Esophagus (tissue), 2 donors: ENCODE data around the gene PAM. TPM values are rescaled to one million over a fixed set of nuclear protein-coding genes. Genes with fewer than 3 reads are reported as not detected.

Experiments used
- H3K27ac ChIP-seq, 2 donors: one replicate each; pipeline ENCODE4 v1.5.1; 2013; ENCODE audit warnings: low read depth in 2 of 2, mild to moderate bottlenecking in 2 of 2, inconsistent platforms in 1 of 2, low read length in 1 of 2, moderate library complexity in 1 of 2
- H3K27me3 ChIP-seq, 2 donors: one replicate each; pipeline ENCODE4 v1.6.1; 2013; ENCODE audit warnings: low read length in 2 of 2, control low read depth in 1 of 2, mild to moderate bottlenecking in 1 of 2; ENCODE audit not compliant: insufficient read depth in 2 of 2, control insufficient read depth in 1 of 2
- H3K36me3 ChIP-seq, 2 donors: one replicate each; pipeline ENCODE4 v1.6.1; 2013; ENCODE audit warnings: low read length in 1 of 2; ENCODE audit not compliant: control insufficient read depth in 2 of 2, insufficient read depth in 2 of 2
- H3K4me1 ChIP-seq, 2 donors: one replicate each; pipeline ENCODE4 v1.6.1; 2013; ENCODE audit warnings: low read length in 1 of 2; ENCODE audit not compliant: control insufficient read depth in 2 of 2, insufficient read depth in 2 of 2
- H3K4me3 ChIP-seq, 2 donors: one replicate each; pipeline ENCODE4 v1.5.1; 2013; ENCODE audit warnings: low read length in 2 of 2, mild to moderate bottlenecking in 2 of 2, low read depth in 1 of 2, moderate library complexity in 1 of 2
- H3K9me3 ChIP-seq, 2 donors: one replicate each; pipeline ENCODE4 v1.6.1; 2013; ENCODE audit warnings: mild to moderate bottlenecking in 2 of 2, low read depth in 1 of 2, low read length in 1 of 2, moderate library complexity in 1 of 2; ENCODE audit not compliant: control insufficient read depth in 2 of 2, insufficient read depth in 1 of 2
- WGBS, 2 donors: extraction: QIAGEN DNeasy Blood & Tissue Kit; methylation state at CpG; one replicate each; pipeline ENCODE4 v1.1.7; 2013; 5-methylcytosine and 5-hydroxymethylcytosine counted together
- polyA plus RNA-seq, 2 donors: library from polyadenylated mRNA; stranded (reverse); fragments of 200-250 nt; gene quantifications; one replicate each; pipeline ENCODE4 v1.2.3, GENCODE V29; 2013
- donor health status: healthy with polysubstance abuse.
- donor health status: Bipolar disorder and iron deficiency.

Gene PAM
- polyA plus RNA-seq, result 10 to 100 TPM; 23.8 to 30.9 TPM

- H3K9me3 ChIP-seq, result no peaks in the 10 kb centered on the region
- H3K36me3 ChIP-seq, result no peaks in the 10 kb centered on the region
- H3K27me3 ChIP-seq, result no peaks in the 10 kb centered on the region
- peak within 1 kb of the TSS; percentile 64 to 77 for H3K27ac ChIP-seq
- WGBS, 2 donors, result 0% methylated on average over 51 to 65 of the region's 65 CpGs
- H3K4me1 ChIP-seq, result peaks cover 2 to 8% of the 10 kb centered on the region in 2 donors
- H3K4me3 ChIP-seq, result peak within 1 kb of the TSS; percentile 68 to 93
Measured at GRCh38 chr5:102754767-102755431, at the start of gene PAM. PAM (plus strand) TSS chr5:102755305; CDS start chr5:102866196, 110,891 bp downstream.

DNA sequence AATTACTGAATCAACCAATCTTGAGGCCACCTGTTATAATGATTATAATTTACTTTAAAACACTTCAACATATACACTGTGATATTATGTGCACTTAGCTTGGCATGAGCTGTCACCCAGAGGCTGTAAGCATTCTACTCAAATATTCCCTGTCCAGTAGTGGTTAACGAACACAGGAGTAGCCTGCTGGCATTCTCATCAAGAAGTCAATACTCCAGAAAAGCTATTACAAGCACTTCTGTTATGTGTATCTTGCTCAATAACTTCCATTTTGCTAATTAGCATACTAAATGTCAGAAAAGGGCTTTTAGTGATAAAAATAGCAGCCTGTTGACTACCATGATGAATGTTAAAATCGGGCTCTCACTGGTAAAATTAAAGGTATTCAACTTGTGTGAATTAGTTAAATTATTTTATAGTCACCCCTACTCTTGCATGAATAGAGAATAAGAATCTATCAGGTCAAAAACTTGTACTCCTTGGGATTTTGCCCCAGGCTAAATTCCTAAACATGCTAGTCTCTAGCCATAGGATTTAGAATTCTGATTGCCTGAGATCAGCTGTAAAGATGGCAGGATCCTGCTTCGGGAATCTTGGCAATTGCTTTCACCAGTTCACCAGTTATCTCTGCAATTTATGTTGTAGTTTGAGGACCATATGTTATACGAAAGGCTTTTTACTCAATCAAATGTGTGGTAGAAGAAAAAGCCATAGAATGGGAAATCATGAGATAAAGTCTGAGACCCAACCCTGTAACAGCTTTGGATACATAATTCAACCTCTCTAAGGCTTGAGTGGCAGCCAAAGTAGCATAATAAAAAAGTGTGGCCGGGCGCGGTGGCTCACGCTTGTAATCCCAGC is 43.4 kb upstream of the PAM start:
- Histone ChIP-seq H3K4me1 (no peaks in the 10 kb centered on the region), H3K4me3 (no peak overlapping the region), H3K27ac (no peak overlapping the region), H3K27me3 (no peaks in the 10 kb centered on the region), H3K36me3 (no peaks in the 10 kb centered on the region), H3K9me3 (no peaks in the 10 kb centered on the region)
- 84 to 89% methylated on average over 8 of the region's 8 CpGs for WGBS, 2 donors

DNA sequence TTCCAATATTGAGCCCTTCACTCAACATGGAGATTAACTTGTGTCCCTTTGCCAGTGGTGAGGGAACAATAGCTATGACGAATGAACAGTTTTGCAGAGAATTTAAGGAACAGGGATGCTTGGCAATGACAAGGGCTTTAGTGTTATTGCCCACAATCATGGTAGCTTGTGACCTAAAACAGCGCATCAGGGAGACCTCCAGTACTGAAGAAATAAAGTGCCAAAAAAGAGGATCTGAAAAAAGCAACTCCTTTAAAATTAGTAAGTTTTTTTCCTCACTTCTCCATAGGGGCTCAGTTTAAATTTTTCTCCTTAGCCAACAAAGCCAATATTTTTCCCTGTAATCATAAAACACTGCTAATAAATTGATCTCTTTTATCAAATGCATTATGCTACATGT is 41.8 kb upstream of the PAM start:
- no peaks in the 10 kb centered on the region for H3K9me3 ChIP-seq
- no peak overlapping the region for H3K27ac ChIP-seq
- no peak overlapping the region for H3K4me3 ChIP-seq
- no peaks in the 10 kb centered on the region for H3K4me1 ChIP-seq
- no peaks in the 10 kb centered on the region for H3K27me3 ChIP-seq
- no peaks in the 10 kb centered on the region for H3K36me3 ChIP-seq
- WGBS, 2 donors, result 79 to 83% methylated on average over 2 of the region's 2 CpGs

DNA sequence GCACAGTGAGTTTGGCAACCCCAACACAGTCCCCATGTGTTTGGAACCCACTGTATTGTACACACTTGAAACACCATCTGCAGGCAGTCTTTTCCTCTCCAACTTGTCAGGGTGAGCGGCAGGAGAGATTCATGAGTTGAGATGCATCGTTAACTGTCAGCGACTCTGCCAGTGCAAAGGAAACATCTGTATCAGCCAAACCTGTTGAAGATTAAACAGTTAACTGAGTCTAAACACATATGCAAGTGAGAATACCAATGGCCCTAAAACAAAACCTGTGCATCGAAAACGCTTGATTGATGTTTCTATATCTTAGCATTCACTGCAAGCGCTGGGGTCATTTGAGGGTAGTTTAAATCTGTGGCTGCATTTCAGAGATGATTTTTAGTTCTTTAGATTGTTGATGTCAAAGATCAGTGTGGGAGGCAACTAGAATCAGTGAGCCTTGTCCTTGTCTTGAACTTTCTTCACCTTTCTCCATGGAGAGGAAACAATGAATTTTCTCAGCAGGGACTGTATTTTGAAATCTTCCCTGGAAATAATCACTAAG is 41.3 kb upstream of the PAM start:
- Histone ChIP-seq H3K27me3 (no peaks in the 10 kb centered on the region), H3K36me3 (no peaks in the 10 kb centered on the region), H3K27ac (no peak overlapping the region), H3K4me1 (no peaks in the 10 kb centered on the region), H3K9me3 (no peaks in the 10 kb centered on the region), H3K4me3 (no peak overlapping the region)
- WGBS, 2 donors, result 43 to 56% methylated on average over 6 of the region's 6 CpGs

GRCh38 chr5:102715082-102715807 is 39.9 kb upstream of the PAM start:
- 49 to 50% methylated on average over 4 of the region's 4 CpGs for WGBS, 2 donors

GRCh38 chr5:102716017-102716416 is 39.1 kb upstream of the PAM start:
- WGBS, 2 donors, result 95 to 98% methylated on average over 5 of the region's 5 CpGs
- Histone ChIP-seq H3K27ac (no peak overlapping the region), H3K4me1 (no peaks in the 10 kb centered on the region), H3K9me3 (no peaks in the 10 kb centered on the region), H3K36me3 (no peaks in the 10 kb centered on the region), H3K27me3 (no peaks in the 10 kb centered on the region), H3K4me3 (no peak overlapping the region)

More at GRCh38 chr5:102715082-102715807, 39.9 kb upstream of the PAM start:
- no peaks in the 10 kb centered on the region for H3K4me1 ChIP-seq
- no peak overlapping the region for H3K27ac ChIP-seq
- no peaks in the 10 kb centered on the region for H3K27me3 ChIP-seq
- H3K36me3 ChIP-seq, result no peaks in the 10 kb centered on the region
- H3K9me3 ChIP-seq, result no peaks in the 10 kb centered on the region
- H3K4me3 ChIP-seq, result no peak overlapping the region

- Histone ChIP-seq H3K27me3 (no peaks in the 10 kb centered on the region), H3K36me3 (no peaks in the 10 kb centered on the region), H3K4me3 (no peak overlapping the region), H3K27ac (no peak overlapping the region), H3K9me3 (no peaks in the 10 kb centered on the region), H3K4me1 (no peaks in the 10 kb centered on the region)
- 44 to 60% methylated on average over 4 of the region's 4 CpGs for WGBS, 2 donors
Measured at GRCh38 chr5:102718819-102719218, 36.3 kb upstream of the PAM start.

- no peaks in the 10 kb centered on the region for H3K4me1 ChIP-seq
- H3K36me3 ChIP-seq, result no peaks in the 10 kb centered on the region
- H3K27ac ChIP-seq, result no peak overlapping the region
- no peaks in the 10 kb centered on the region for H3K27me3 ChIP-seq
- no peak overlapping the region for H3K4me3 ChIP-seq
- WGBS, 2 donors, result 75 to 76% methylated on average over 1 of the region's 1 CpG
- H3K9me3 ChIP-seq, result no peaks in the 10 kb centered on the region
Measured at GRCh38 chr5:102719886-102720285, 35.2 kb upstream of the PAM start.

DNA sequence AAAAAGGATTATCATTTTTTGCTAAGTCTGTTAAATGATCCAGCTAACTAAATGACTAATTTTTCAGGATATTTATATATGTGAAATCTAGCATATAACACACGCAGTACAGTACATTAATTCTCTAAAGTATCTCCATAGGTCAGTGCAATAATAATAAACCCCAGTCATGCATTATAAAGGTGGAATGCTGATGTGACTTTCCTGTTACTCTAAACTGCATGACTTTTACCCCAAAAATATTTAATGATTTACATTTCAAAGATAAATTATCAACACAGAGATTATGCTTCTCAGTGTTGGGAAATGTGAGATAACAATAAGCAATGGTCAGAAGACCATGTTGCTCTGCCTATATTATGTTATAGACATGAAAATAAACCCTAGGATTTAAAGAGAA is 34.1 kb upstream of the PAM start:
- Histone ChIP-seq H3K9me3 (no peaks in the 10 kb centered on the region), H3K4me3 (no peak overlapping the region), H3K36me3 (no peaks in the 10 kb centered on the region), H3K4me1 (no peaks in the 10 kb centered on the region), H3K27ac (no peak overlapping the region), H3K27me3 (no peaks in the 10 kb centered on the region)
- WGBS, 2 donors, result 76 to 85% methylated on average over 1 of the region's 1 CpG
